PC-3 (cell line): ENCODE measurements around the gene NUAK1. TPM values are rescaled to one million over a fixed set of nuclear protein-coding genes. Genes with fewer than 3 reads are reported as not detected.

Experiments
- ATAC-seq: fragments of 200-7000 bp; cut with Tn5 transposase; 2 replicates; pipeline ENCODE4 v1.9.1; 2020; ENCODE audit warnings: mild to moderate bottlenecking, moderate library complexity
- BruUV-seq: library from RNA; stranded (reverse); fragments of 400-500 nt; replicated peaks from 2 replicates; lab custom pipeline; 2021; lab: Mats Ljungman, UMichigan
- CTCF ChIA-PET: fragments of 300-600 bp; sonication (Branson Sonifier 250); formaldehyde crosslinking; loops from one replicate; lab custom pipeline; 2022; ENCODE audit warnings: antibody characterized with exemption; lab: Charles Lee
- POLR2A ChIA-PET: fragments of 300-600 bp; sonication (Branson Sonifier 250); formaldehyde crosslinking; loops from one replicate; lab custom pipeline; 2022; ENCODE audit warnings: antibody characterized with exemption; ENCODE audit not compliant: unreplicated experiment; lab: Charles Lee
- DNase-seq: peaks from one replicate; pipeline ENCODE4 v3.0.0-alpha.2; 2015
- H2AFZ ChIP-seq: fragments of 300-600 bp; sonication (generic); 2 replicates; pipeline ENCODE4 v1.6.0; 2016; ENCODE audit warnings: antibody characterized with exemption, low read length
- H3F3A ChIP-seq: fragments of 300-600 bp; sonication (generic); one replicate; pipeline ENCODE4 v1.6.0; 2017; ENCODE audit warnings: antibody characterized with exemption, low read length, control low read depth, mild to moderate bottlenecking; ENCODE audit not compliant: unreplicated experiment
- H3K27ac ChIP-seq: fragments of 300-600 bp; sonication (generic); 2 replicates; pipeline ENCODE4 v1.5.1; 2016; ENCODE audit warnings: mild to moderate bottlenecking, low read length
- H3K27me3 ChIP-seq: fragments of 300-600 bp; sonication (generic); 2 replicates; pipeline ENCODE4 v1.6.1; 2016; ENCODE audit warnings: low read length, mixed read lengths
- H3K36me3 ChIP-seq: fragments of 300-600 bp; sonication (generic); 2 replicates; pipeline ENCODE4 v1.6.1; 2016; ENCODE audit warnings: low read depth, mixed run types, low read length, mixed read lengths
- H3K4me1 ChIP-seq: fragments of 300-600 bp; sonication (generic); 2 replicates; pipeline ENCODE4 v1.5.1; 2016; ENCODE audit warnings: low read length; ENCODE audit not compliant: insufficient read depth
- H3K4me2 ChIP-seq: fragments of 300-600 bp; sonication (generic); 2 replicates; pipeline ENCODE4 v1.6.0; 2016; ENCODE audit warnings: low read length
- H3K4me3 ChIP-seq: fragments of 300-600 bp; sonication (generic); 2 replicates; pipeline ENCODE4 v1.5.1; 2016; ENCODE audit warnings: mild to moderate bottlenecking, low read length, mixed read lengths
- H3K79me2 ChIP-seq: fragments of 300-600 bp; sonication (generic); 2 replicates; pipeline ENCODE4 v1.6.1; 2017; ENCODE audit warnings: low read length, mixed read lengths
- H3K9ac ChIP-seq: fragments of 300-600 bp; sonication (generic); 2 replicates; pipeline ENCODE4 v1.6.0; 2016; ENCODE audit warnings: mild to moderate bottlenecking, low read length
- H3K9me2 ChIP-seq: fragments of 300-600 bp; sonication (generic); replicated peaks from 2 replicates; pipeline ENCODE4 v1.6.1; 2016; ENCODE audit warnings: mixed run types, low read length, mixed read lengths
- H3K9me3 ChIP-seq: fragments of 300-600 bp; sonication (generic); 2 replicates; pipeline ENCODE4 v1.6.1; 2016; ENCODE audit warnings: low read length, mixed read lengths
- H4K20me1 ChIP-seq: fragments of 300-600 bp; sonication (generic); 2 replicates; pipeline ENCODE4 v1.6.1; 2016; ENCODE audit warnings: low read length, mixed read lengths
- EZH2 ChIP-seq: fragments of 300-600 bp; sonication (generic); IDR thresholded peaks from one replicate; pipeline ENCODE4 v1.6.1; 2017; ENCODE audit warnings: antibody characterized with exemption, mild to moderate bottlenecking, low read length; ENCODE audit not compliant: unreplicated experiment
- EZH2phosphoT487 ChIP-seq: fragments of 300-600 bp; sonication (generic); IDR thresholded peaks from 2 replicates; pipeline ENCODE4 v1.6.1; 2018; ENCODE audit warnings: mild to moderate bottlenecking, antibody characterized with exemption, low read length, borderline replicate concordance
- intact Hi-C: fragments of 100-400 bp; cut with micrococcal nuclease; formaldehyde crosslinking; loops from 2 replicates; pipeline ENCODE4 v1.9.0; 2023
- total RNA-seq: library from RNA; depleted of rRNA; stranded (reverse); fragments of >200 nt; gene quantifications from 2 replicates; pipeline ENCODE4 v1.2.3, GENCODE V29; 2014
- TF ChIP-seq, protein P1 (sequence below): fragments of 300-600 bp; sonication (generic); conservative IDR thresholded peaks from 2 replicates; pipeline ENCODE4 v1.5.1; 2017; ENCODE audit warnings: antibody characterized with exemption, low read depth, mild to moderate bottlenecking, low read length

NUAK1 gene
- total RNA-seq, 1 experiment from 2014 or later, result 9.8 TPM

DNA sequence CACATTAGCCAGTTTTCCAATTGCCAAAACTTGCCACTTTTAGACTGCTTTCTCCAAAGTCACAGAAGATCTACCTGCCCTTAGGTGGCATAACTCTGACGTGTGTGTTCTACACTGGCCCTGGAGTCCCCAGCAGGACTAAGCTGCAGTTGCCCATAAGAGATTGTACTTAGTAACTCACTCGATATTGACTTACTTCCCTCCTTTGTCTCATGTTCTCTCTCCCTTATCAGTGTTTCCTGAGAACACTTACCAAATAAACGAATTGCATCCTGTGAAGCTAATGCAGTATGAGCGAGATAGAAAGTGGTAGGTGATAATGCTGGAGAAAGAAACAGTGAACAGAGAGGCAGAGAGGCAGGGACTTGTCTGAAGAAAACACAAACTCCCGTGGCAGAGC, 117.2 kb downstream of the NUAK1 start:
- H3K4me2 ChIP-seq, result no peak overlapping the region

GRCh38 chr12:106020736-106021135, 118.0 kb downstream of the NUAK1 start:
- TF ChIP-seq EZH2phosphoT487 (no peak), EZH2 (no peak)
- TF ChIP-seq, protein P1, sequence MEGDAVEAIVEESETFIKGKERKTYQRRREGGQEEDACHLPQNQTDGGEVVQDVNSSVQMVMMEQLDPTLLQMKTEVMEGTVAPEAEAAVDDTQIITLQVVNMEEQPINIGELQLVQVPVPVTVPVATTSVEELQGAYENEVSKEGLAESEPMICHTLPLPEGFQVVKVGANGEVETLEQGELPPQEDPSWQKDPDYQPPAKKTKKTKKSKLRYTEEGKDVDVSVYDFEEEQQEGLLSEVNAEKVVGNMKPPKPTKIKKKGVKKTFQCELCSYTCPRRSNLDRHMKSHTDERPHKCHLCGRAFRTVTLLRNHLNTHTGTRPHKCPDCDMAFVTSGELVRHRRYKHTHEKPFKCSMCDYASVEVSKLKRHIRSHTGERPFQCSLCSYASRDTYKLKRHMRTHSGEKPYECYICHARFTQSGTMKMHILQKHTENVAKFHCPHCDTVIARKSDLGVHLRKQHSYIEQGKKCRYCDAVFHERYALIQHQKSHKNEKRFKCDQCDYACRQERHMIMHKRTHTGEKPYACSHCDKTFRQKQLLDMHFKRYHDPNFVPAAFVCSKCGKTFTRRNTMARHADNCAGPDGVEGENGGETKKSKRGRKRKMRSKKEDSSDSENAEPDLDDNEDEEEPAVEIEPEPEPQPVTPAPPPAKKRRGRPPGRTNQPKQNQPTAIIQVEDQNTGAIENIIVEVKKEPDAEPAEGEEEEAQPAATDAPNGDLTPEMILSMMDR, result no peak
- ChIA-PET CTCF (no interaction called here), POLR2A (no interaction called here)

More for the DNA sequence above, 117.2 kb downstream of the NUAK1 start:
- H3K4me1 ChIP-seq, result no peaks in the 10 kb centered on the region
- H3K27ac ChIP-seq, result no peak overlapping the region
- no TSS peak for BruUV-seq
- no peak overlapping the region for H2AFZ ChIP-seq
- H3K9me3 ChIP-seq, result no peaks in the 10 kb centered on the region
- no peaks in the 10 kb centered on the region for H4K20me1 ChIP-seq
- no peaks in the 10 kb centered on the region for H3K9me2 ChIP-seq
- H3K4me3 ChIP-seq, result no peak overlapping the region
- H3F3A ChIP-seq, result no peaks in the 10 kb centered on the region
- ChIA-PET CTCF (no interaction called here), POLR2A (no interaction called here)
- no peaks in the 10 kb centered on the region for H3K27me3 ChIP-seq
- no peaks in the 10 kb centered on the region for H3K79me2 ChIP-seq
- DNase-seq (no peak), ATAC-seq (no peak)
- no peak overlapping the region for H3K9ac ChIP-seq
- H3K36me3 ChIP-seq, result no peaks in the 10 kb centered on the region
- intact Hi-C loops, result no loop called here
- TF ChIP-seq, protein P1, result no peak
- TF ChIP-seq EZH2, result no peak
- TF ChIP-seq EZH2phosphoT487, result no peak

GRCh38 chr12:106019144-106019543, 119.6 kb downstream of the NUAK1 start:
- H2AFZ ChIP-seq, result no peak overlapping the region
- H4K20me1 ChIP-seq, result no peaks in the 10 kb centered on the region
- H3K36me3 ChIP-seq, result no peaks in the 10 kb centered on the region
- H3K4me3 ChIP-seq, result no peak overlapping the region
- intact Hi-C loops, result no loop called here
- H3K9me3 ChIP-seq, result no peaks in the 10 kb centered on the region
- no peaks in the 10 kb centered on the region for H3K4me1 ChIP-seq
- TF ChIP-seq, protein P1, result no peak
- H3K27me3 ChIP-seq, result no peaks in the 10 kb centered on the region
- no peak overlapping the region for H3K9ac ChIP-seq
- POLR2A ChIA-PET, result no interaction called here
- no peak overlapping the region for H3K27ac ChIP-seq
- no peak for DNase-seq
- no TSS peak for BruUV-seq
- H3K79me2 ChIP-seq, result no peaks in the 10 kb centered on the region
- H3K9me2 ChIP-seq, result no peaks in the 10 kb centered on the region
- no peaks in the 10 kb centered on the region for H3F3A ChIP-seq
- CTCF ChIA-PET, result no interaction called here
- no peak overlapping the region for H3K4me2 ChIP-seq
- ATAC-seq, result no peak

More at GRCh38 chr12:106020736-106021135, 118.0 kb downstream of the NUAK1 start:
- Histone ChIP-seq H2AFZ (no peak overlapping the region), H3F3A (no peaks in the 10 kb centered on the region), H3K4me3 (no peak overlapping the region), H3K9ac (no peak overlapping the region), H3K36me3 (no peaks in the 10 kb centered on the region), H3K27me3 (no peaks in the 10 kb centered on the region), H3K9me2 (no peaks in the 10 kb centered on the region), H3K4me1 (no peaks in the 10 kb centered on the region), H4K20me1 (no peaks in the 10 kb centered on the region), H3K9me3 (no peaks in the 10 kb centered on the region), H3K4me2 (no peak overlapping the region), H3K79me2 (no peaks in the 10 kb centered on the region), H3K27ac (no peak overlapping the region)
- intact Hi-C loops, result no loop called here
- no TSS peak for BruUV-seq
- no peak for DNase-seq
- ATAC-seq, result no peak
